ENCODE data around the gene TAF11. TPM values are rescaled to one million over a fixed set of nuclear protein-coding genes. Genes with fewer than 3 reads are reported as not detected.

TAF11 gene
- total and polyA plus RNA-seq, 2 of the 8 experiments (the other 6 are each of a cell fraction or from before 2014, with no cell fraction given) = 38.2 to 48.6 TPM

- TF ChIP-seq KDM4A (IDR thresholded peaks at IDR 0.05; ENCODE audit: low read depth, low read length, severe bottlenecking) = no peak
- TF ChIP-seq RAD21 (IDR thresholded peaks at IDR 0.05 in 1 of 2, conservative IDR thresholded peaks at IDR 0.05 in 1 of 2; ENCODE audit: low read depth in 2 of 2, low read length in 2 of 2) = no peak
- no peak for TF ChIP-seq RXRA (IDR thresholded peaks at IDR 0.05; ENCODE audit: insufficient read depth, low read depth, low read length)
- no peak for TF ChIP-seq RFX5 (IDR thresholded peaks at IDR 0.05; ENCODE audit: borderline replicate concordance, low read depth, low read length)
- TF ChIP-seq SAP30 (IDR thresholded peaks at IDR 0.05; ENCODE audit: insufficient read depth, insufficient replicate concordance, low read length) = no peak
- TF ChIP-seq, protein P1, sequence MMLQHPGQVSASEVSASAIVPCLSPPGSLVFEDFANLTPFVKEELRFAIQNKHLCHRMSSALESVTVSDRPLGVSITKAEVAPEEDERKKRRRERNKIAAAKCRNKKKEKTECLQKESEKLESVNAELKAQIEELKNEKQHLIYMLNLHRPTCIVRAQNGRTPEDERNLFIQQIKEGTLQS (IDR thresholded peaks at IDR 0.05; ENCODE audit: insufficient read depth, low read depth, low read length) = no peak
Observed at GRCh38 chr6:34852406-34853085, 35.3 kb downstream of the TAF11 start (continued).
